ENCODE results near the gene ZNF532.

- no peak for TF ChIP-seq POLR2A (IDR thresholded peaks at IDR 0.05)
- no peak for TF ChIP-seq CTCF (IDR thresholded peaks at IDR 0.05)
These were observed 37.2 kb upstream of the ZNF532 start for GRCh38 chr18:58827428-58827827.

All from Peyer's patch (tissue), 4 donors.